ENCODE data around the gene ALDH8A1. TPM values are rescaled to one million over a fixed set of nuclear protein-coding genes. Genes with fewer than 3 reads are reported as not detected.

The ALDH8A1 gene
- total RNA-seq: 0.28 and 0.46 TPM in 2 replicates

DNA sequence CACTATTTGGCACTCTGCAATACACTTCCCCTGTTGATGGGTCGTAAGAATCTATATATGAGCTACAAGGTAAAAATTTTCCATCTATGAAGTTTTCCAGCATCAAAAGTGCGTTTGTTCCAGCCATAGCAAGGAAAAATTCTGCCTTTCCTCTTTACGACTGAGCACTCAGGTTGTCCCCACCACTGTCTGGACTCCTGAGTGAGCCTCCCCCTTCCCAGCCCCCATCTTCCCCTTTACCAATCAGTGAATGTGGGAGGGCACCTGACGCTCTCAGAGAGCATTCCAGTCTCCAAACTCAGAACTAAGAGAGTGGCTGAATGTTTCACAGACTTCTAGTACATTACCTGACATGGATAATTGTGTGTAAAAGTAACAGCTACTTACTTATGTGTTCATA is at the start of gene ALDH8A1:
ALDH8A1 (minus strand) TSS at position 175 of the 400 bp plus-strand sequence; CDS start at position 127, 48 bp downstream.

Other genes with a start within 250 kb of the ALDH8A1 start
- 130 and 165 TPM in 2 replicates for gene HBS1L, start 104.7 kb upstream of the ALDH8A1 start, total RNA-seq
- 0.09 and 0.14 TPM in 2 replicates for gene MYB, start 231.2 kb upstream of the ALDH8A1 start, total RNA-seq